IMR-90 (cell line): Measurements from ENCODE around the gene TENM4. TPM values are rescaled to one million over a fixed set of nuclear protein-coding genes. Genes with fewer than 3 reads are reported as not detected.

Source experiments
- ATAC-seq: fragments of 200-7000 bp; cut with Tn5 transposase; 2 replicates; pipeline ENCODE4 v1.9.1; 2020; ENCODE audit warnings: low read depth, mild to moderate bottlenecking, moderate library complexity
- BruUV-seq: library from RNA; stranded (reverse); fragments of 400-500 nt; replicated peaks from 2 replicates; lab custom pipeline; 2021; lab: Mats Ljungman, UMichigan
- CTCF ChIA-PET: fragments of 300-600 bp; formaldehyde crosslinking; extraction: SDS; loops from one replicate; lab custom pipeline; 2021; ENCODE audit warnings: antibody characterized with exemption; lab: Yijun Ruan, JAX
- POLR2A ChIA-PET: fragments of 300-600 bp; sonication (Branson Sonifier 250); formaldehyde crosslinking; loops from one replicate; lab custom pipeline; 2022; ENCODE audit warnings: antibody characterized with exemption; ENCODE audit not compliant: unreplicated experiment; lab: Charles Lee
- DNase-seq: peaks from one replicate; pipeline ENCODE4 v3.0.0; 2013
- H2AFZ ChIP-seq: replicated peaks from 2 replicates; pipeline ENCODE3; 2013; ENCODE audit warnings: low read length, mild to moderate bottlenecking; ENCODE audit not compliant: poor library complexity
- H2AK5ac ChIP-seq: 2 replicates; pipeline ENCODE4 v1.6.1; 2013; ENCODE audit warnings: low read depth, low read length, inconsistent platforms
- H2AK9ac ChIP-seq: replicated peaks from 2 replicates; pipeline ENCODE3; 2013; ENCODE audit warnings: mild to moderate bottlenecking, low read depth, low read length, moderate library complexity; ENCODE audit not compliant: poor library complexity
- H2BK120ac ChIP-seq: 2 replicates; pipeline ENCODE4 v1.6.1; 2013; ENCODE audit warnings: low read depth, low read length, inconsistent platforms
- H2BK15ac ChIP-seq: 3 replicates; pipeline ENCODE4 v1.6.1; 2013; ENCODE audit warnings: low read depth, low read length, inconsistent platforms
- H2BK20ac ChIP-seq: 2 replicates; pipeline ENCODE4 v1.6.1; 2013; ENCODE audit warnings: low read depth, mild to moderate bottlenecking, inconsistent platforms, low read length, moderate library complexity
- H2BK5ac ChIP-seq: 2 replicates; pipeline ENCODE4 v1.6.1; 2013; ENCODE audit warnings: mild to moderate bottlenecking, low read depth, low read length, inconsistent platforms; ENCODE audit not compliant: poor library complexity, severe bottlenecking
- H3K14ac ChIP-seq: replicated peaks from 2 replicates; pipeline ENCODE4 v1.6.1; 2013; ENCODE audit warnings: low read depth, low read length, inconsistent platforms
- H3K18ac ChIP-seq: 2 replicates; pipeline ENCODE4 v1.6.1; 2013; ENCODE audit warnings: low read depth, low read length, control low read depth
- H3K23ac ChIP-seq: 2 replicates; pipeline ENCODE4 v1.6.1; 2013; ENCODE audit warnings: low read depth, low read length, inconsistent platforms
- H3K27ac ChIP-seq: 2 replicates; pipeline ENCODE4 v1.5.1; 2013; ENCODE audit warnings: mild to moderate bottlenecking, control low read depth, low read length; ENCODE audit not compliant: insufficient read depth
- H3K27me3 ChIP-seq: 2 replicates; pipeline ENCODE4 v1.6.1; 2013; ENCODE audit warnings: low read length; ENCODE audit not compliant: control insufficient read depth, insufficient read depth
- H3K36me3 ChIP-seq: 2 replicates; pipeline ENCODE4 v1.6.1; 2013; ENCODE audit warnings: low read length, mixed read lengths; ENCODE audit not compliant: control insufficient read depth, insufficient read depth
- H3K4ac ChIP-seq: 2 replicates; pipeline ENCODE4 v1.6.1; 2013; ENCODE audit warnings: low read depth, low read length, inconsistent platforms
- H3K4me1 ChIP-seq: 2 replicates; pipeline ENCODE4 v1.6.1; 2013; ENCODE audit warnings: low read length, mixed read lengths; ENCODE audit not compliant: control insufficient read depth, insufficient read depth
- H3K4me2 ChIP-seq: 2 replicates; pipeline ENCODE4 v1.6.1; 2013; ENCODE audit warnings: low read depth, mild to moderate bottlenecking, control low read depth, low read length, moderate library complexity
- H3K4me3 ChIP-seq: 2 replicates; pipeline ENCODE4 v1.5.1; 2013; ENCODE audit warnings: low read depth, mild to moderate bottlenecking, control low read depth, low read length, moderate library complexity; ENCODE audit not compliant: insufficient read depth
- H3K56ac ChIP-seq: 2 replicates; pipeline ENCODE4 v1.6.1; 2013; ENCODE audit warnings: low read length, inconsistent platforms; ENCODE audit not compliant: insufficient read depth; ENCODE audit errors: extremely low read depth
- H3K79me1 ChIP-seq, 2 experiments: 2 replicates each; pipeline ENCODE4 v1.6.1; 2013; ENCODE audit warnings: low read length in 2 of 2, inconsistent platforms in 1 of 2, low read depth in 1 of 2
- H3K9ac ChIP-seq: 2 replicates; pipeline ENCODE4 v1.6.1; 2013; ENCODE audit warnings: low read depth, low read length, control low read depth
- H3K9me1 ChIP-seq: 2 replicates; pipeline ENCODE4 v1.6.1; 2013; ENCODE audit warnings: low read length, inconsistent platforms; ENCODE audit not compliant: insufficient read depth
- H3K9me3 ChIP-seq: 2 replicates; pipeline ENCODE4 v1.6.1; 2013; ENCODE audit warnings: low read length; ENCODE audit not compliant: control insufficient read depth, insufficient read depth
- H4K20me1 ChIP-seq: 2 replicates; pipeline ENCODE4 v1.6.1; 2013; ENCODE audit warnings: low read length, inconsistent platforms; ENCODE audit not compliant: insufficient read depth
- H4K5ac ChIP-seq: 2 replicates; pipeline ENCODE4 v1.6.1; 2013; ENCODE audit warnings: mild to moderate bottlenecking, low read depth, low read length, control low read depth
- H4K8ac ChIP-seq, 2 experiments: 2 replicates each; pipeline ENCODE4 v1.6.1; 2013; ENCODE audit warnings: low read depth in 2 of 2, low read length in 2 of 2, control low read depth in 1 of 2, inconsistent platforms in 1 of 2
- H4K91ac ChIP-seq: 2 replicates; pipeline ENCODE4 v1.6.1; 2013; ENCODE audit warnings: low read depth, low read length, inconsistent platforms; ENCODE audit not compliant: insufficient read depth
- BHLHE40 ChIP-seq: fragments of 150-350 bp; IDR thresholded peaks from 2 replicates; pipeline ENCODE4 v1.6.1; 2016; ENCODE audit warnings: mild to moderate bottlenecking, low read depth, low read length
- CEBPB ChIP-seq: IDR thresholded peaks from 2 replicates; pipeline ENCODE4 v1.6.1; 2012; ENCODE audit warnings: low read depth, low read length, improper control_type of control experiment
- CHD1 ChIP-seq: IDR thresholded peaks from 2 replicates; pipeline ENCODE4 v1.6.1; 2012; ENCODE audit warnings: low read depth, low read length, improper control_type of control experiment
- CTCF ChIP-seq: conservative IDR thresholded peaks from 2 replicates; pipeline ENCODE4 v1.5.1; 2012; ENCODE audit warnings: mild to moderate bottlenecking, low read depth, low read length, improper control_type of control experiment
- ELK1 ChIP-seq: fragments of 150-350 bp; IDR thresholded peaks from 2 replicates; pipeline ENCODE4 v1.6.1; 2016; ENCODE audit warnings: low read depth, mild to moderate bottlenecking, low read length, moderate library complexity, borderline replicate concordance
- MAFK ChIP-seq: IDR thresholded peaks from 2 replicates; pipeline ENCODE4 v1.6.1; 2012; ENCODE audit warnings: low read depth, low read length, improper control_type of control experiment
- MAZ ChIP-seq: IDR thresholded peaks from 2 replicates; pipeline ENCODE4 v1.6.1; 2012; ENCODE audit warnings: low read depth, mild to moderate bottlenecking, low read length, improper control_type of control experiment, moderate library complexity, borderline replicate concordance
- MXI1 ChIP-seq: IDR thresholded peaks from 2 replicates; pipeline ENCODE4 v1.6.1; 2012; ENCODE audit warnings: low read depth, mild to moderate bottlenecking, low read length, moderate library complexity, borderline replicate concordance
- NFE2L2 ChIP-seq: fragments of 150-350 bp; IDR thresholded peaks from 2 replicates; pipeline ENCODE4 v1.6.1; 2016; ENCODE audit warnings: low read depth, mild to moderate bottlenecking, low read length
- POLR2A ChIP-seq: IDR thresholded peaks from 2 replicates; pipeline ENCODE4 v1.6.1; 2012; ENCODE audit warnings: mild to moderate bottlenecking, low read depth, low read length
- RAD21 ChIP-seq: IDR thresholded peaks from 2 replicates; pipeline ENCODE4 v1.6.1; 2012; ENCODE audit warnings: low read length, improper control_type of control experiment
- RCOR1 ChIP-seq: IDR thresholded peaks from 2 replicates; pipeline ENCODE4 v1.6.1; 2012; ENCODE audit warnings: mild to moderate bottlenecking, low read length, improper control_type of control experiment; ENCODE audit not compliant: insufficient replicate concordance
- RFX5 ChIP-seq: IDR thresholded peaks from 2 replicates; pipeline ENCODE4 v1.8.0; 2012; ENCODE audit warnings: low read depth, mild to moderate bottlenecking, low read length, moderate library complexity
- SMC3 ChIP-seq: fragments of 150-350 bp; IDR thresholded peaks from 2 replicates; pipeline ENCODE4 v1.6.1; 2016; ENCODE audit warnings: low read depth, mild to moderate bottlenecking, antibody characterized with exemption, low read length, moderate library complexity
- WGBS, 2 experiments: methylation state at CpG; one replicate each; pipeline versions ENCODE4 v1.1.5 to v1.1.7; 2013; ENCODE audit warnings: missing lambda C conversion rate in 2 of 2; ENCODE audit not compliant: insufficient read length in 1 of 2; ENCODE audit errors: extremely low coverage in 2 of 2; 5-methylcytosine and 5-hydroxymethylcytosine counted together
- dilution Hi-C: fragments of 300-500 bp; cut with HindIII; formaldehyde crosslinking; loops from one replicate; pipeline ENCODE4 v1.14.3; 2018; ENCODE audit warnings: low sequenced_read_pairs; ENCODE audit not compliant: unreplicated experiment
- in situ Hi-C: fragments of 300-500 bp; cut with MboI; formaldehyde crosslinking; loops from 3 replicates; pipeline ENCODE4 v1.14.3; 2019; ENCODE audit warnings: low sequenced_read_pairs, inconsistent platforms, mixed read lengths
- intact Hi-C: fragments of 100-400 bp; cut with micrococcal nuclease; formaldehyde crosslinking; loops from 2 replicates; pipeline ENCODE4 v1.10.0; 2022
- polyA plus RNA-seq, 3 experiments: library from polyadenylated mRNA; depleted of rRNA; stranded (reverse); fragments of >200 nt; gene quantifications; 2 replicates each; pipeline ENCODE4 v1.2.3, GENCODE V29; 2012; ENCODE audit warnings: low replicate concordance in 1 of 3
- total RNA-seq: library from RNA; depleted of rRNA; stranded (reverse); fragments of >200 nt; gene quantifications from 2 replicates; pipeline ENCODE4 v1.2.3, GENCODE V29; 2012

TENM4 gene
- total and polyA plus RNA-seq, 2 of the 4 experiments (the other 2 are of a cell fraction) = 7.4 to 9.0 TPM

- no peak overlapping the region for H4K91ac ChIP-seq
- no peak for TF ChIP-seq POLR2A
- no peak for TF ChIP-seq SMC3
- TF ChIP-seq CEBPB = no peak
- no peak for TF ChIP-seq CTCF
- TF ChIP-seq RFX5 = no peak
- TF ChIP-seq MXI1 = no peak
- TF ChIP-seq ELK1 = no peak
- no peak for TF ChIP-seq RCOR1
- no peak for TF ChIP-seq BHLHE40
- no peak for TF ChIP-seq MAZ
- no peak for TF ChIP-seq RAD21
- no peak for TF ChIP-seq MAFK
- no peak for TF ChIP-seq NFE2L2
- TF ChIP-seq CHD1 = no peak
- H2BK15ac ChIP-seq = no peak overlapping the region
- no peak overlapping the region for H2BK120ac ChIP-seq
- H2BK20ac ChIP-seq = no peak overlapping the region
- no peak for ATAC-seq
- H3K79me1 ChIP-seq = no peaks in the 10 kb centered on the region
- no peaks in the 10 kb centered on the region for H3K9me3 ChIP-seq
- H3K4ac ChIP-seq = no peak overlapping the region
- H2AK9ac ChIP-seq = no peak overlapping the region
- H3K4me2 ChIP-seq = no peak overlapping the region
- no peaks in the 10 kb centered on the region for H3K27me3 ChIP-seq
- H3K9ac ChIP-seq = no peak overlapping the region
- no peak overlapping the region for H3K14ac ChIP-seq
- WGBS, 2 experiments = no CpG with 5 or more reads among the region's 3 CpGs
- dilution Hi-C loops = no loop called here
- H4K8ac ChIP-seq = no peak overlapping the region
- no peak overlapping the region for H2AFZ ChIP-seq
- no peak overlapping the region for H3K56ac ChIP-seq
- no peak overlapping the region for H2AK5ac ChIP-seq
- no TSS peak for BruUV-seq
- H3K9me1 ChIP-seq = no peaks in the 10 kb centered on the region; the same call in 1 of the 2 replicates
- in situ Hi-C loops = no loop called here
- H2BK5ac ChIP-seq = no peak overlapping the region
- no peak for DNase-seq
- ChIA-PET POLR2A (no interaction called here), CTCF (interaction anchor here (0.6 to 1.1 kb wide), 2 partner anchors 30 to 103 kb away, joined by 3 to 4 read pairs; no protein-coding TSS in a partner anchor)
- H3K23ac ChIP-seq = no peak overlapping the region
- no peaks in the 10 kb centered on the region for H4K20me1 ChIP-seq
- no peak overlapping the region for H3K4me3 ChIP-seq
- peaks cover 5% of the 10 kb centered on the region; the same call in 1 of the 2 replicates for H3K36me3 ChIP-seq
- H3K27ac ChIP-seq = no peak overlapping the region
- no peak overlapping the region for H4K5ac ChIP-seq
- H3K4me1 ChIP-seq = no peaks in the 10 kb centered on the region; the same call in 1 of the 2 replicates
- H3K18ac ChIP-seq = no peak overlapping the region; the same call in 1 of the 2 replicates
- intact Hi-C loops = no loop called here
Measured at GRCh38 chr11:78869293-78869692, 571.5 kb downstream of the TENM4 start.
